ENCODE results near the gene MST1. TPM values are rescaled to one million over a fixed set of nuclear protein-coding genes. Genes with fewer than 3 reads are reported as not detected.
A peak's percentile ranks its signal among the peaks of the same experiment; 100 is the strongest.

MST1 gene
- total RNA-seq (2014; rRNA removed; shearing (Covaris generic)), result 0.84 and 3.3 TPM in 2 replicates

DNA sequence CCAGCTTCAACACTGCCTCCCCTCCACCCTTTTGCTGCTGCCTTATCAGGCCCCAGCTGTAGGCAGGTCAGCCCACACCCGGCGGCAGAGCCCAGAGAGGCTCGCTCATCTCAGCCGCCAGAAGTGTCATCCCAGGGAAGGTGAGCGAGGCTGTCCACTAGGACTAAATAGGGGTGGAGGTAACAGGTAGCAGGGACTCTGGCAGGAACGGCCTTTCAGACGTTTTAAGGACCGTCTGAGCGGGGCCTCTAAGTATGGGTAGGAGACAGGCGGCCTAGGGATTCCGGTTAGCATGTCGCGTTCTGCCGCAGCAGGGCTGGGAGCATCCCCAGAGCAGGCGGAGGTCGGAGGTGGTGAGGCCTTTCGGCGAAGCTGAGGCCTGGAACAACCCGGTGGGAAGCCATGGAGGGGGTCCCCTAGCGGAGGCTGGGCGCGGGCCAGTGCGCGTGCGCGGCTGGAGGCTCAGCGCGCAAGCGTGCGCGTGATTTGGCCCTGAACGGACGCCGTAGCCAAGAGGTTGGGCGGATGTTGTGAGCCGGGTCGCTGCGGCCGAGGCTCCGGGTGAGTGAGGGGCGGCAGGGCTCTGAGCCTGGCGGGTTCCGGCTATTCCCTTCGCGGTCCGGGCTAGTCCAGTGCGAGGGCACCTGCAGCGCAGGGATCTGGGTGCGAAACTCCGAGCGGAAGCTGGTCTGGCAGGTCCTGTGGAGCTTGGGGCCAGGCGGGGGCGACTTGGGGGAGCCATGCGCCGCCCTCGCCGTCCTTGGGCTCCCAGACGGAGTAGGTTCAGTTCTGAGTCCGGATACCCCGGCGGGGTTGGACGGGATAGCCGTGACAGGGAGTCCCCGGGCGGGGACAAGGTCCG is at the start of gene MST1, which contains the start of gene RNF123:
Gene MST1, minus strand, starts transcription at position 429 of the 862 bp plus-strand sequence. CDS start 783 bp downstream, outside the sequence.
Gene RNF123, plus strand, starts transcription at position 512 of the 862 bp plus-strand sequence. CDS start 1,609 bp downstream, outside the sequence.
- H3K4me3 ChIP-seq, result peak within 1 kb of the TSS; percentile 99
- H3K9me3 ChIP-seq (replicated peaks), result no peaks in the 10 kb centered on the region
- no peaks in the 10 kb centered on the region for H3K36me3 ChIP-seq
- peak within 1 kb of the TSS; percentile 37 for H3K27ac ChIP-seq
- no peaks in the 10 kb centered on the region for H3K4me1 ChIP-seq
- H3K27me3 ChIP-seq, result no peaks in the 10 kb centered on the region
- DNase-seq, result peak; percentile 91 to 93

DNA sequence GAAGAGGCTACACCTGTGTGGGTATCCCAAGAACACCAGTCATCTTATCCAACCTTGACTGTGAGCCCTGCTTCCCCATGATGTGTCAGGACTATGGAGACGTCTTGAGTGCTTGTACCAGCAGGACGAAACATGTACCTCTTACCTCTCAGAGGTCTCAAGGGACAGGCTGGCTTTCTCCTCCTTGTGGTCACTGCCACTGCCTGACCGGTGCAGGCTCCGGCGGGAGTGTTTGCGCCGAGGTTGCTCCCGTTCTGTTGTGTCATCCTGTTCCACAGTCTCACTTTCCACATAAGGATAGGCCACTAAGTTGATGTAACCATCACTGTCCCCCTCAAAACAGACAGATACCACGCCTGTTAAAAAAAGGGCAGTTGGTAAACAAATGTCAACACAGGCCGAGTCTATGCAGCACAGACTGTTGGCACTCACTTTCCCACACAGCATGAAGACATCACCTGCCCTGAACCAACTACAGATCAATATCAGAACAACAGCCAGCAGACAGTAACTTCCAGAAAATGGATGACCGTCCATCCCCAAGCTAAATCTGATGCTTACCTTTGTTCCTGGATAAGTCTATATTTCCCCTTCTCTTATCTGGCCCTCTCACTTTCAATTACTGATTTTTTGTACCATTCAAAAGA is 48.9 kb upstream of the MST1 start:
- peaks cover 22% of the 10 kb centered on the region for H3K36me3 ChIP-seq
- H3K9me3 ChIP-seq (replicated peaks), result no peaks in the 10 kb centered on the region
- DNase-seq, result no peak
- H3K27me3 ChIP-seq, result no peaks in the 10 kb centered on the region
- H3K27ac ChIP-seq, result no peak overlapping the region
- no peak overlapping the region for H3K4me3 ChIP-seq
- H3K4me1 ChIP-seq, result no peaks in the 10 kb centered on the region

DNA sequence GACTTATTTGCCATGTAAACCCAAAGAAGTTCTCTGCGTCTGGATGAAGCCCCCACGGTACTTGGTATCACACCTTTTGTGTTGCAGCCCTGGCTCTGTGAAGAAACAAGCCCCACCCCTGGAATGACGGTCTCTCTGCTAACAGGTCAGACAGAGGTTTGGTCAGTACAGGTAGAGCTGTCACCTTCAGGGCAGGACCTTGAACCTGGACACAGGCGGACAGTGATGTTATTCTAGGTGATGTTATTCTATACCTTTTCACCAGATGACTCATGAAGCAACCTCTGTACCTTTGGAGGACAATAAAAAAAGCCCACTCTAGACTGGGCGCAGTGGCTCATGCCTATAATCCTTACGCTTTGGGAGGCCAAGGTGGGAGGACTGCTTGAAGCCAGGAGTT is 45.5 kb upstream of the MST1 start:
- Histone ChIP-seq H3K9me3 (replicated peaks) (no peaks in the 10 kb centered on the region), H3K27ac (no peak overlapping the region), H3K4me1 (no peaks in the 10 kb centered on the region), H3K27me3 (no peaks in the 10 kb centered on the region), H3K36me3 (peaks cover 24% of the 10 kb centered on the region), H3K4me3 (no peak overlapping the region)
- DNase-seq, result no peak

DNA sequence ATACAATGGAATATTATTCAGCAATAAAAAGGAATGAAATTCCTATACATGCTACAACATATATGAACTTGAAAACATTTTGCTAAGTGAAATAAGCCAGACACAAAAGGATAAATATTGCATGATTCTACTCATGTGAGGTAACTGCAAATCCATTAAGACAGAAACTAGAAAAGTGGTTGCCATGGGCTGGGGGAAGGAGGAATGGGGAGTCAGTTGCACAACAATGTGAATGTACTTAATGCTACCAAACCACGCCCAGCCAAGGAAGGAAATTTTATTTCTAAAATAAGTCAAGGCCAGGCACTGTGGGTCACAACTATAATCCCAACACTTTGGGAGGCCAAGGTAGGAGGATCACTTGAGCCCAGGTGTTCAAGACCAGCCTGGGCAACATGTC is 44.3 kb upstream of the MST1 start:
- H3K27me3 ChIP-seq, result no peaks in the 10 kb centered on the region
- H3K4me3 ChIP-seq, result no peak overlapping the region
- no peaks in the 10 kb centered on the region for H3K9me3 ChIP-seq (replicated peaks)
- DNase-seq, result no peak
- H3K36me3 ChIP-seq, result peaks cover 21% of the 10 kb centered on the region
- no peaks in the 10 kb centered on the region for H3K4me1 ChIP-seq
- no peak overlapping the region for H3K27ac ChIP-seq

DNA sequence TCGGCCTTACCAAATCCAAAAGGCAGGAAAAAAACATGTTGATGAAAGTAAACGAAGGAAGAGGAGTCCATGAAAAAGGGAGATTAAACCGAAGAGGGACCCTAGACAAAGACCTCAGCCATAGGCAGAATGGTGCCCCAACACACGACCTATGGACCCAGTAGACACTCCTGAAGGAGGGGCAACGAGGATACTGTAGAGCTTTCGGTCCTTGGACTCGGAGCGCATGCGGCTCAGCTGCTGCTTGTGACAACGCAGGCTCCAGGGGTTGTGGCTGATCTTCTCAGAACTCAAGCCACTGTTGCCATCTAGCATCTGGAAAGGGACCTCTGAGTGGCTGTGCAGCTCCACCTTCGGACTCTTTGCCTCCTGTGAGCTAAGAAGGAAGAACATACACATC is 43.3 kb upstream of the MST1 start:
- no peaks in the 10 kb centered on the region for H3K27me3 ChIP-seq
- no peak for DNase-seq
- no peaks in the 10 kb centered on the region for H3K9me3 ChIP-seq (replicated peaks)
- H3K4me3 ChIP-seq, result no peak overlapping the region
- peaks cover 21% of the 10 kb centered on the region for H3K36me3 ChIP-seq
- H3K27ac ChIP-seq, result no peak overlapping the region
- H3K4me1 ChIP-seq, result no peaks in the 10 kb centered on the region

DNA sequence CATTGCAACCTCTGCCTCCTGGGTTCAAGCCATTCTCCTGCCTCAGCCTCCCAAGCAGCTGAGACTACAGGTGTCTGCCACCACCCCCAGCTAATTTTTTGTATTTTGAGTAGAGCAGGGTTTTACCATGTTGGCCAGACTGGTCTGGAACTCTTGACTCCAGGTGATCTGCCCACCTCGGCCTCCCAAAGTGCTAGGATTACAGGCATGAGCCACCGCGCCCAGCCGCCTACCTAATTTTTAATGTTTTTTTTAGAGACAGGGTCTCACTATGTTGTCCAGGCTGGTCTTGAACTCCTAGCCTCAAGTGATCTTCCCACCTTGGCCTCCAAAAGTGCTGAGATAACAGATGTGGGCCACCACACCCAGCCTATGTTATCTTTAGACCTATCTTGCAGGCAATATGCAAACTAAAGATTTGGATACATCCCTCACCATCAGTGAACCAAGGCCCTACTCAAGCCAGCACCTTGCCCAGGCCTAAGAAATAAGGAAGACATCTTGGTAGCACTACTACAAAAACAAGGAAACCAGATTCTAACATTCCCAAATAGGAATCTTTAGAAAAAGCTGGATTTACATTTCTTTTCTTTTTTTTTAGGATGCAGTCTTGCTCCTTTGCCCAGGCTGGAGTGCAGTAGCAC is 40.8 kb upstream of the MST1 start:
- Histone ChIP-seq H3K27ac (no peak overlapping the region), H3K36me3 (peaks cover 11% of the 10 kb centered on the region; the same call in 1 of the 2 replicates), H3K9me3 (replicated peaks) (no peaks in the 10 kb centered on the region), H3K4me1 (no peaks in the 10 kb centered on the region), H3K27me3 (no peaks in the 10 kb centered on the region), H3K4me3 (no peak overlapping the region)
- no peak for DNase-seq

DNA sequence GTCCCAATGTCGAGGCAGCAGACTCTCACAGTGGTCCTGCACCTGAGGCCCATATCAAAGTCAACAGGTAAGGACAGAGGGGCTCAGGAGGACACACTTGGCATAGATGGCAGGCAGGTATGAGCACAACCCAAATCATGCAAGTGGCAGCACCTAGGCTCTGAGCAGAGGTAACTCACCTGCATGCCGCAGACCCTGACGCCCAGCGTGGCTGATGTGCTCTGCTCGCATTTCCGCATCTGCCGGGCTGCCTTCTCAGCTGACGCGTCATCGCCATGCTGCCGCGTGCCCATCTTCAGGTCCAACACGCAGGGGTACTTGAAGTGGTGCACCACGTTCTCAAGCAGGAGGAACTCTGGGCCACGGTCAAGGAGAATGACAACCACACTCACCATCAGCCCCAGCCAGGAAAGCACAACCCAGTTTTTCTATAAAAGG is 38.7 kb upstream of the MST1 start:
- Histone ChIP-seq H3K4me1 (no peaks in the 10 kb centered on the region), H3K36me3 (peaks cover 7% of the 10 kb centered on the region; the same call in 1 of the 2 replicates), H3K9me3 (replicated peaks) (no peaks in the 10 kb centered on the region), H3K4me3 (no peak overlapping the region), H3K27me3 (no peaks in the 10 kb centered on the region), H3K27ac (no peak overlapping the region)
- no peak for DNase-seq

DNA sequence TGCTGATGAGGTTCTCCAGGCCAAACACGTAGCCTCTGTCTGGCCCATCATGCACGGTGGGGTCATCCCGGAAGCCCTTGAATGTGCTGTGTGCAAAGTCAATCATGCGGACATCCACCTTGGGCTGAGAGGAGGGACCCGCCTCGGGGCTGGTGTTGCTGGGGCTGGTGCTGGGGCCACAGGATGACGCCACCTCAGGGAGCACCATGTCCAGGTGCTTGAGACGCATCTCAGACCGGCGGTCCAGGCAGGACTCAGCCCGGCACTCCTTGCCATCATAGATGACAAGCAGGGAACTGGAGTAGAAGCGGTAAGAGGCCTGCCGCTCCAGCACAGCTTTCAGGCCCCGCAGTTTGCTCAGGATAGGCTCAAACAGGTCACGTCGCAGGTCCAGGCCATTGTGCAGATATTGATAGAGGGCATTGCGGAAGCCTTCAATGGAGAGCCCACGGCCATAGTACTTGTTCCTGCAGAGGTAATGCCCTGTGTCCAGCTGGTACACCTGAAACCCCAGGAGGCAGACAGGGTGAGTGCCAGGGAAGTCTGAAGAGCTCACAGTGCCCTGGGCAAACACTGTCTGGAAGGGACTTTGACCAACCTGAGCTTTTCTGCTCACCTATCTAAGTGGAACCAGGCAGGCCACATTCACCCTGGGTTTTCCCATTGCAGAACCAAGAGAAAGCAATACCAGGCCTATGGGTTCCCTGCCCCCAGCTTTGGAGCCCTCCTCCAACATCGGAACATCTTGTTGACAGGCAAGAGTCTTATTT is 38.1 kb upstream of the MST1 start:
- H3K36me3 ChIP-seq, result peaks cover 7% of the 10 kb centered on the region; the same call in 1 of the 2 replicates
- no peak overlapping the region for H3K4me3 ChIP-seq
- no peaks in the 10 kb centered on the region for H3K4me1 ChIP-seq
- no peak for DNase-seq
- no peaks in the 10 kb centered on the region for H3K9me3 ChIP-seq (replicated peaks)
- H3K27ac ChIP-seq, result no peak overlapping the region
- no peaks in the 10 kb centered on the region for H3K27me3 ChIP-seq

DNA sequence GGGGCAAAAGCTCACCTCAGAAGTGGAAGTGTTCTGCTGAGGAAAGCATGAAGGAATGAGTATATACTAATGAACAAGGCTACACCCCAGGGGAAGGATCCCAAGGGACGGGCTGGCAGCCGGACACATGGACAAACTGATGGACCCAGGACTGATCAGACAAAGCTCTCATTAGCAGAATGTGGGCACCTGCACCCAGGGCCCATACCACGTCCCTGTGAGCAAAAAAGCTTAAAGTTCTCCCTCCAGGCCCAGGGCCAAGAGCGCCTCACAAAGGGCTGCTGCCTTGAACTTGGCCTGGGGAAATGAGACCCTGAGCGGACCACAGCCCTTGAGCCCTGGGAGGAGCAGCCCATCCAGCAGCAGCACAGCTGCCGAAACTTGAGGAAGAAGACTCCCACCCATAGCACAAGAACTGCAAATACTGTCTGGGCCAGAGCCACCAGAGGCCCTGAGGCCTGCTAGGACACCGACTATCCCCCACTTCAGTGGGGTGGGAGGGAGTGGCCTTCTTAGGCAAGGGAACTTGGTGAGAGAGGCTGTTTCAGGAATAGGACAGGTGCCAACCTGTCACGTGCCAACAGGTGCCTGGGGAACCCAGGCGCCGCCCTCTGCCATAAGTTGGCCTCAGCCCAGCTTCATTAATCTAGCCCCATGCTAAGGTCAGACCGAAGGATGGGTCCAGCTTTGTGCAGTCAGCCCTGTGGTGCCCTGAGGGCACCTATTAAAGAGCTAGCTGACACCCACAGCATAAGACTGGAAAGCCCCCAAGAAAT is 36.8 kb upstream of the MST1 start:
- H3K27me3 ChIP-seq, result no peaks in the 10 kb centered on the region
- no peak overlapping the region for H3K27ac ChIP-seq
- no peak for DNase-seq
- H3K4me3 ChIP-seq, result no peak overlapping the region
- peaks cover 2% of the 10 kb centered on the region; the same call in 1 of the 2 replicates for H3K36me3 ChIP-seq
- no peaks in the 10 kb centered on the region for H3K4me1 ChIP-seq
- H3K9me3 ChIP-seq (replicated peaks), result no peaks in the 10 kb centered on the region

DNA sequence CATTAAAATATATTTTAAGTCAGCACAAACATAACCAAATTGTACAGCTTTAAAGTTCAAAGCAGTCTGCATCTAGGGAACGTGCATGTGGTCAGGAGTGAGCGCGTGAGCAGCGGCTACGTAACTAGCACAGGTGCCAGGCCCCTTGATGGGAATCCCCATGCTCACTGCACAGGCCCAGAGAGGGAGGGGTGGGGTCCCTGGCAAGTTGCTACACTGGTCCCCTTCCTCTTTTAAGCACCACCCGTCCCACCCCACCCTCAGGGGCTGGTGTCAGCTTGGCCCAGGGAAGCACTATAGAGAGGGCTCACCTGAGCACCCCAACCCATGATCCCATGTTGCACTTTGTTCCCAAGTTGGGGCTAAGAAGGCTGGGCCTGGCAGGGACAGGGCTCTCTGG is 35.3 kb upstream of the MST1 start:
- peaks cover 4% of the 10 kb centered on the region; the same call in 1 of the 2 replicates for H3K36me3 ChIP-seq
- H3K4me3 ChIP-seq, result peak overlapping the region; percentile 77
- H3K27ac ChIP-seq, result peak overlapping the region; percentile 69
- no peaks in the 10 kb centered on the region for H3K9me3 ChIP-seq (replicated peaks)
- no peaks in the 10 kb centered on the region for H3K27me3 ChIP-seq
- no peak for DNase-seq
- no peaks in the 10 kb centered on the region for H3K4me1 ChIP-seq

DNA sequence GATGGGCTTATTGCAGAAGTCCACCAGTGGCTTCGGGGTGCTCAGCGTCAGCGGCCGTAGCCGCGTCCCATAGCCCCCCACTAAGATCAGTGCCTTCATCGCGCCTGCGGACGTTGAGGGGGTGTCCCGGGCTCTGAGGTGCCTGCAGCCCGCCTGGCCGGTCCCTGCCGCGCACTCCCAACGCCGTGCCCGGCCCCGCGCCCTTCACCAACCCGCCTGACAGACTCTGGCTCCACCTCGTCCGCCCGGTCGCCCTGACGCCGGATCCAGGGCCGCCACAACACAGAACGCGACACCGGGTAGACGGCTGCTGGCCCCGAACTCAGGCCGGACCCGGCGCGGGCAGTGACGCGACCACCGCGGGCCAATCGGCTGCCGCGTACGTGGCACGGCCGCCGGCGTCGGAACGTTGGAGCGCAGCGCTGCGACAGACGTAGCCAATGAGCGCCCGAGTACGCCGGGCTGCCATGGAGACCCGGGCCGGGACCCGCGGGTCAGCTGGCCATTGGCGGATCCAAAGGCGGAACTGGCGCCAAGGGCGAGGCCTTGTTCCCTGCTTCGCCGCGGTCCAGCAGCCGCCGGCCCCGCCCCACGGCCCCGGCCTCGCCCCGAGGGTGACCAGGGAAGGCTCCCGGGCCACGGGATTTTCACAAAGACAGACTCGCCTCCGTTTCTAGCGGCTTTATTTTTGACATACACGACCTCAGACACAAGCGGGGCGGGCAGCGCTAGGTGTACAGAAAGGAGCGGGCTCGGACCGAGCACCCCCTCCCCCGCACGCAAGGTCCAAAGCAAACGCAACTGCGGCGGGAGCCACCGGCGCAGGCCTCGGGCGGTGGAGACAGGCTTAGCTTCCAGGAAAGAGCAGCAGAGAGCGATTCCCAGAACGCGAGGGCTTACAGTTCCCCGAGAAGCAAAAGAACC is 34.6 kb upstream of the MST1 start, which contains the start of gene GMPPB:
Gene GMPPB, minus strand, starts transcription at position 324 of the 924 bp plus-strand sequence. Its CDS starts 225 bp downstream, at position 99.
- DNase-seq, result peak; percentile 94 to 96
- H3K4me1 ChIP-seq, result no peaks in the 10 kb centered on the region
- H3K27me3 ChIP-seq, result no peaks in the 10 kb centered on the region
- peak within 1 kb of the TSS; percentile 69 for H3K27ac ChIP-seq
- H3K36me3 ChIP-seq, result peaks cover 9% of the 10 kb centered on the region; the same call in 1 of the 2 replicates
- no peaks in the 10 kb centered on the region for H3K9me3 ChIP-seq (replicated peaks)
- H3K4me3 ChIP-seq, result peak within 1 kb of the TSS; percentile 77

DNA sequence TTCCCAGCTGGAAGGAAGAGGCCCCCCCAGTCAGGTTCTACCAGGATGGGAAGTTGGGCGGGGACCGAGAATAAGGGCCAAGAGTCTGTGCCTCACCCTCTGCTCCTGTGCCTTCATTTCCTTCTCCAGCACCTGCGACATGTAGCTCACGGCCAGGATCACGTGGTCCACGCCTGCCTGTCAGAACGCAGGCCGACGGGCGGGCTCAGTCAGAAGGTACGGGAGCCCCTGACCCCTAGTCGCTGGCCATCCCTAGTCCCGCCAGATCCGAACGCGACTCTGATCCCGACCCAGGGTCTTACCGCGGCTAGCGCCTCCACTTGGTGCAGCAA is 34.0 kb upstream of the MST1 start:
- Histone ChIP-seq H3K4me3 (peak overlapping the region; percentile 77), H3K36me3 (peaks cover 10% of the 10 kb centered on the region; the same call in 1 of the 2 replicates), H3K27me3 (no peaks in the 10 kb centered on the region), H3K27ac (peak overlapping the region; percentile 69), H3K9me3 (replicated peaks) (no peaks in the 10 kb centered on the region), H3K4me1 (no peaks in the 10 kb centered on the region)
- peak in 1 of 2 experiments; percentile 34 for DNase-seq

DNA sequence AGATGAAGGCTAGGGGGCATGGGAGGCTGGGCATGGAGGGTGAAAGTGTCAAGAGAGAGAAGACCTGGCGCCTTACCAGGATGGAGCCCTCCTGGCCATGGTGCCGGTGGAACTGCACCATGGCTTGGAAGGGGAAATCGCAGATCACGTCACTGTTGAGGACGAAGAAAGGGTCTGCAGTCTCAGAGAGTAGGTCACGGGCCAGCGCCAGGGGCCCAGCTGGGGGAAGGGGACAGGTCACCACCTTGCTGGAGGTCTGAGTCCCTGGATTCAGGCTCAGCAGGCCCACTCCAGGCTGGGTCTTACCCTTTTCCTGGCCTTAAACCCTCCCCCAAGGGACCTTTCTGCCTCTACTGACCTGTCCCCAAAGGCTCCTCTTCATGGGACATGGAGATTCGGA is 33.6 kb upstream of the MST1 start:
- Histone ChIP-seq H3K36me3 (peaks cover 10% of the 10 kb centered on the region; the same call in 1 of the 2 replicates), H3K27me3 (no peaks in the 10 kb centered on the region), H3K4me3 (peak overlapping the region; percentile 77), H3K27ac (no peak overlapping the region), H3K4me1 (no peaks in the 10 kb centered on the region), H3K9me3 (replicated peaks) (no peaks in the 10 kb centered on the region)
- DNase-seq, result no peak

Measured in SJCRH30 (cell line).